WTC11 (cell line): ENCODE measurements around the gene NCKAP5.

Source experiments
- ATF3 ChIP-seq: sonication (generic); formaldehyde crosslinking; conservative IDR thresholded peaks from 2 replicates; pipeline ENCODE4 v1.8.1; 2022; ENCODE audit warnings: mild to moderate bottlenecking, missing genetic modification reagents
- CREM ChIP-seq: sonication (generic); formaldehyde crosslinking; IDR thresholded peaks from 2 replicates; pipeline ENCODE4 v1.8.1; 2022; ENCODE audit warnings: mild to moderate bottlenecking, missing genetic modification reagents, moderate library complexity
- CTCF ChIP-seq: fragments of 200-600 bp; IDR thresholded peaks from 2 replicates; pipeline ENCODE4 v1.8.0; 2022; ENCODE audit warnings: antibody characterized with exemption
- FOXJ3 ChIP-seq: sonication (generic); formaldehyde crosslinking; IDR thresholded peaks from 2 replicates; pipeline ENCODE4 v1.9.0; 2021; ENCODE audit warnings: missing genetic modification reagents, mild to moderate bottlenecking, borderline replicate concordance
- PRDM15 ChIP-seq: sonication (generic); formaldehyde crosslinking; IDR thresholded peaks from 2 replicates; pipeline ENCODE4 v1.8.0; 2022; ENCODE audit warnings: missing genetic modification reagents
- SMAD4 ChIP-seq: sonication (generic); formaldehyde crosslinking; IDR thresholded peaks from 2 replicates; pipeline ENCODE4 v1.8.0; 2022; ENCODE audit warnings: mild to moderate bottlenecking, missing genetic modification reagents
- STAT6 ChIP-seq: sonication (generic); formaldehyde crosslinking; conservative IDR thresholded peaks from 2 replicates; pipeline ENCODE4 v1.8.1; 2023; ENCODE audit warnings: mild to moderate bottlenecking, low read depth, missing genetic modification reagents, moderate library complexity
- ZNF317 ChIP-seq: sonication (generic); formaldehyde crosslinking; IDR thresholded peaks from 2 replicates; pipeline ENCODE4 v1.8.1; 2023; ENCODE audit warnings: low read depth, mild to moderate bottlenecking, moderate library complexity, missing genetic modification reagents, borderline replicate concordance
- TF ChIP-seq, protein P1 (sequence below): sonication (generic); formaldehyde crosslinking; IDR thresholded peaks from 2 replicates; pipeline ENCODE4 v1.8.0; 2022; ENCODE audit warnings: mild to moderate bottlenecking, missing genetic modification reagents
- TF ChIP-seq, protein P2 (sequence below): sonication (generic); formaldehyde crosslinking; IDR thresholded peaks from 2 replicates; pipeline ENCODE4 v1.8.1; 2023; ENCODE audit warnings: mild to moderate bottlenecking, missing genetic modification reagents, moderate library complexity
- TF ChIP-seq, protein P3 (sequence below): sonication (generic); formaldehyde crosslinking; IDR thresholded peaks from 2 replicates; pipeline ENCODE4 v1.8.1; 2022; ENCODE audit warnings: low read depth, mild to moderate bottlenecking, moderate library complexity, missing genetic modification reagents, borderline replicate concordance

DNA sequence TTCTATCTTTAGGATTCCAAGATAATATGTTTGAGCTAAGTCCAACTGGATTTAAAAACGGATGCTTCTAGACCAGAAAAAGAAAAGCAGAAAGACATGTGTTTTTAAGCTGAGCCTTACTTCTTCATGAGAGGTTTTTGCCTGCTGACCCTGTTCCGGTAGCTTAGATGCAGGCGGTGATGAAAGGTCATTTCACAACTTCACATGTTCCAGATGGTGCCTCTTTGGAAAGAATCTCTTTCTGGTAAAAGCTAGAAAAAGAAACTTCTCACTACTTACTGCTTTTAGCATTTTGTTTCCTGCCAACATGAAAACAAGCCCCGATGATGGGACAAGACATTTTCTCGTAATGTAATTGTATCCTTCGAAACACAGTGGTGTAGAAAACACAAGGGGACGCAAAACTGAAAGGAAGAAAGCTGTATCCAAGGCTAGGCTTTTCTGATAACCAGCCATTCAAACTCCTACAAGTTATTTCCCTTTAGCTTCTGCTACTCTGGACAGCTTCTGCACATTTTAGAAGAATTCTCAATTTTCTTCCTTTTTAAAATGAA lies 490.9 kb downstream of the NCKAP5 start:
- TF ChIP-seq CREM: no peak
- no peak for TF ChIP-seq CTCF
- no peak for TF ChIP-seq STAT6 (CRISPR knock-in tag)
- no peak for TF ChIP-seq ZNF317 (CRISPR knock-in tag)
- TF ChIP-seq ATF3 (CRISPR knock-in tag): no peak
- TF ChIP-seq, protein P1, sequence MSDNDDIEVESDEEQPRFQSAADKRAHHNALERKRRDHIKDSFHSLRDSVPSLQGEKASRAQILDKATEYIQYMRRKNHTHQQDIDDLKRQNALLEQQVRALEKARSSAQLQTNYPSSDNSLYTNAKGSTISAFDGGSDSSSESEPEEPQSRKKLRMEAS (CRISPR knock-in tag): no peak
- TF ChIP-seq, protein P2, sequence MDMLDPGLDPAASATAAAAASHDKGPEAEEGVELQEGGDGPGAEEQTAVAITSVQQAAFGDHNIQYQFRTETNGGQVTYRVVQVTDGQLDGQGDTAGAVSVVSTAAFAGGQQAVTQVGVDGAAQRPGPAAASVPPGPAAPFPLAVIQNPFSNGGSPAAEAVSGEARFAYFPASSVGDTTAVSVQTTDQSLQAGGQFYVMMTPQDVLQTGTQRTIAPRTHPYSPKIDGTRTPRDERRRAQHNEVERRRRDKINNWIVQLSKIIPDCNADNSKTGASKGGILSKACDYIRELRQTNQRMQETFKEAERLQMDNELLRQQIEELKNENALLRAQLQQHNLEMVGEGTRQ (CRISPR knock-in tag): no peak
- TF ChIP-seq FOXJ3 (CRISPR knock-in tag): no peak
- TF ChIP-seq SMAD4 (CRISPR knock-in tag): no peak
- TF ChIP-seq, protein P3, sequence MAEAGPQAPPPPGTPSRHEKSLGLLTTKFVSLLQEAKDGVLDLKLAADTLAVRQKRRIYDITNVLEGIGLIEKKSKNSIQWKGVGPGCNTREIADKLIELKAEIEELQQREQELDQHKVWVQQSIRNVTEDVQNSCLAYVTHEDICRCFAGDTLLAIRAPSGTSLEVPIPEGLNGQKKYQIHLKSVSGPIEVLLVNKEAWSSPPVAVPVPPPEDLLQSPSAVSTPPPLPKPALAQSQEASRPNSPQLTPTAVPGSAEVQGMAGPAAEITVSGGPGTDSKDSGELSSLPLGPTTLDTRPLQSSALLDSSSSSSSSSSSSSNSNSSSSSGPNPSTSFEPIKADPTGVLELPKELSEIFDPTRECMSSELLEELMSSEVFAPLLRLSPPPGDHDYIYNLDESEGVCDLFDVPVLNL: no peak
- no peak for TF ChIP-seq PRDM15 (CRISPR knock-in tag)
